GM19395 (cell line): Measurements from ENCODE around the gene TMEM203.
A peak's percentile ranks its signal among the peaks of the same experiment; 100 is the strongest.
"Not testable (repeated sequence)": the region's sequence is repeated elsewhere in the genome, so short reads cannot be mapped to it uniquely, and the experiment has no call there.

Experiments used
- ATAC-seq: cut with Tn5 transposase; IDR thresholded peaks from one replicate; pipeline ENCODE4 v1.9.1; 2021; ENCODE audit warnings: mild to moderate bottlenecking, moderate library complexity; ENCODE audit not compliant: unreplicated experiment

Gene TMEM203

GRCh38 chr9:137242269-137243203 is 37.1 kb upstream of the TMEM203 start:
- ATAC-seq, result no peak

DNA sequence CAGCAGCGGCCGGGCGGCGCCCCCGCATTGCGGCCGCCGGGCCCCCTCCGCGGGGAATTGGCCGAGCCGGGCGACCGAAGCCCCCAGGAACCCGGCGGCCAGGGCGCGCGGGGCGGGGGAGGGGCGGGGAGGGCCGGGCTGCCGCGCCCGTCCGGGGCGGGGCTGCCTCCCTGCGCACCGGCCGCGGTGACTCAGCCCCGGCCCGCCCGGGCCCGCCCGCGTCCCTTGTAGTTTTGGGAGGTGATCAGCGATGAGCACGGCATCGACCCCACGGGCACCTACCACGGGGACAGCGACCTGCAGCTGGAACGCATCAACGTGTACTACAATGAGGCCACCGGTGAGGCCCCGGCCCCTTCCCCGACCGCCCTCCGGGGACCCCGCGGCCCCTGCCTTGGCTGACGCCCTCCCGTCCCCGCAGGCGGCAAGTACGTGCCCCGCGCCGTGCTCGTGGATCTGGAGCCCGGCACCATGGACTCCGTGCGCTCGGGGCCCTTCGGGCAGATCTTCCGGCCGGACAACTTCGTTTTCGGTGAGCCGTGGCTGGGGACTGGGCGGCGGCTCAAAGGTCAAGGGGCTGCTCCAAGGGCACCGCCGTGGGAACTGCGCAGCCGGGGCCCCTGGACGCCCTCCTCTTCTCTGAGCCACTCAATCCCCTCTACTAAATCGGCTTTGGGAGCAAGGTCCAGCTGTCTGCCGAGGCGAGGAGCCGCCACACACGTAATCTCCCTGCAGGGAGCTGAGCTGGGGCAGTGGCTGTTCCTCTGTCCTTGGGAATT is 36.2 kb upstream of the TMEM203 start:
- ATAC-seq, result peak; percentile 7

GRCh38 chr9:137240841-137241489 is 35.5 kb upstream of the TMEM203 start, which contains the start of gene TUBB4B:
Gene TUBB4B, plus strand, starts transcription at chr9:137241287. Its CDS starts 74 bp downstream, at chr9:137241361.
- ATAC-seq, result peak; percentile 78

DNA sequence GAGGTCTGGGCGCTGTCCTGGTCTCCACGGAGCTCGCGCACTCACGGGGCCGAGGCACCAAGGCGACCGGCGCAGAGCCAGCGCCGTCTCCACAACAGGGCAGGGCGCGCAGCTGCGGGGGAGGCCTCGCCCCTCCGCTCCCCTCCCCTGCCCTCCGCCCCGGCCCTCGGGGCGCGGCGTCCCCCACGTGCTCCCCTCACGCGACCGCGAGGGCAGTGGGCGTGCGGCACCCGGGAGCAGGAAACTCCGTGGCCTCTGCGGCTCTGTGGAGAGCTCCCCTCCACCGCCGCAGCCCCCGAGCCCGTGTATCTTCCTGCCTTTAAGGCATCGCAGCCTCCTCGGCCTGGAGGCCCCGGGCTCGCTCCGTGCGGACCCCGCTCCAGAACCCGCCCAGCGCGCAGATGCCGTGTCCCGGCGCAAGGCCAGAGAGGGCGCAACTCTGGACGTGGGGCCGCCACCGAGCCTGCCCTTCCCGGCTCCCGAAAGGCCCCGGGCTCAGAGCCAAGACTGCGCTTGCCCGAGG is 34.9 kb upstream of the TMEM203 start:
- peak; percentile 31 for ATAC-seq

- not testable (repeated sequence) for ATAC-seq
These were observed 34.2 kb upstream of the TMEM203 start for GRCh38 chr9:137239541-137240200.

DNA sequence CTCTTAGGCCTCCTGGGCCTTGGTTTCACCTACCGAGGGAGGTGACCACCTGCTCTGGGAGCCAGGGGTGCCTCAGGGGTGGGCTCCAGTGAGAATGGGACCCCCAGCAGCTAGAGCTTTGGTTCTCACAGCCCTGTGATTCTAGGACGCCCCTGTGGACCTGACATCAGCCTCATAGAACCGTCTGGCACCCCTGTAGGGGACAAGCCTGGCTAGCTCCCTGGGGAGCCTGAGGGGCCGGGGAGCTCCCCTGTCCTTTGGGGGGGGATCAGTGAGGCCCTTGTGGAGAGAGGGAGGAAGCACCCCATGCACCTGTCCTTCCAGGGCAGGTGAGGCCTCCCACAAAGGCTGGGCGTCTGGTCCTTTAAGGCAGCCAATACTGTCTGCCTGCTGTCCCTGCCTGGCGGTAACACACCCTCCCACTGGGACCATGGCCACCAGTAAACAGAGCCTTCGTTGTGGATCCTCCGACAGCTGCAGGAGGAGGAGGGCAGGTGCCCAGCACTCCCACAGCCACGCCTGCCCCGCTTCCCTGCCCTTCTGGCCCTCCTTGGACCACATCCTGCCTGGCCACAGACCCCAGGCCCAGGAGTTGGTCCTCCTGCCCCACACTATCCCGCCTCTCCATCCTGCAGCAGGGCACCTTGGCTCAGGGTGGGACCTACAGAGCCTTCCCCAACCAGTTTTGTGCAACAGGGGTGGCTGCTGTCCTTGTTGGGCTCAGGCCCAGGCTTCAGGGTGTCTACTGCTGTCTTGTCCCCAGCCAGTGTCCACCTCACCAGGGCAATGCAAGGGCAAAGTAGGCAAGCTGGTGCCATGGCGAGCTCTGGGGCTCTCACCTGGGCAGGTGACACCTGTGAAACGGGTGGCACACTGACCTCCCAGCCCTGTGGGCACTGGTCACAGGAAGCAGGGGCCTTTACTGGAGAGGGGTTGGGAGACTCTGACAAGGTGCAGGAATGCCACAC is 32.6 kb upstream of the TMEM203 start:
- no peak for ATAC-seq

GRCh38 chr9:137236936-137237421 is 31.5 kb upstream of the TMEM203 start:
- ATAC-seq, result no peak

GRCh38 chr9:137236238-137236935 is 30.9 kb upstream of the TMEM203 start:
- no peak for ATAC-seq

DNA sequence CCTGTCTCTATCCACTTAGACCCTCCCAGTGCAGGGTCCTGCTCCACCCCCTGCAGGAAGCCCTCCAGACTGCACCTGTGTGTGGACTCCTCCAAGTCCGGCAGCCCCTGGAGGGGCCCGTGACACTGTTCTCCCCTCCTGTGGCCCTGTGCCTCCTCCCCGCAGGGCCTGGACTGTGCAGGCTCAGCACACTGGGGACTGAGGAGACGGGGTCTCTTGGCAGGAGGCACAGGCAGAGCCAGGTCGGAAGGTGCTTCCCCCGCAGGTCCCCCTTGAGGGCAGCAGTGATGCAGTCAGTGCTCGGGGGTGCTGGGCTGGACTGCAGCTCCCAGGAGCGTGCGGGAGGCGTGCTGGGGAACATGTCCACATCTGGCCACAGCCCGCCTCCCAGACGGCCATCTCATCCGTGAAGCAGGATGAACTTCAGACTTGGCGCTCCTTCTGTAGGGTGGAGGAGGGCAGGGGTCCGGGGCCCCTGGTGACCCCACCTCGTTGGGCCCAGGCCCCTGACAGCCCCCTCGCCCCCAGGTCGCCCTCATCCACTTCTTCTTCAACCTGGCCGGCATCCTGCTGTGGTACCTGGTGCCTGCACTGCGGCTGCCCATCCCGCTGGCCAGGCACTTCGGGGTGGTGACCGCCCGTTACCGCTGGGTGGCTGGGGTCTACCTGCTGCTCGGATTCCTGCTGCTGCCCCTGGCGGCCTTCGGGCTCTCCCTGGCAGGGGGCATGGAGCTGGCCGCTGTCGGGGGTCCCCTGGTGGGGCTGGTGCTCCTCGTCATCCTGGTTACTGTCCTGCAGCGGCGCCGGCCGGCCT is 30.2 kb upstream of the TMEM203 start:
- ATAC-seq, result no peak

- ATAC-seq, result no peak
These were observed 29.4 kb upstream of the TMEM203 start for GRCh38 chr9:137234758-137235423.

DNA sequence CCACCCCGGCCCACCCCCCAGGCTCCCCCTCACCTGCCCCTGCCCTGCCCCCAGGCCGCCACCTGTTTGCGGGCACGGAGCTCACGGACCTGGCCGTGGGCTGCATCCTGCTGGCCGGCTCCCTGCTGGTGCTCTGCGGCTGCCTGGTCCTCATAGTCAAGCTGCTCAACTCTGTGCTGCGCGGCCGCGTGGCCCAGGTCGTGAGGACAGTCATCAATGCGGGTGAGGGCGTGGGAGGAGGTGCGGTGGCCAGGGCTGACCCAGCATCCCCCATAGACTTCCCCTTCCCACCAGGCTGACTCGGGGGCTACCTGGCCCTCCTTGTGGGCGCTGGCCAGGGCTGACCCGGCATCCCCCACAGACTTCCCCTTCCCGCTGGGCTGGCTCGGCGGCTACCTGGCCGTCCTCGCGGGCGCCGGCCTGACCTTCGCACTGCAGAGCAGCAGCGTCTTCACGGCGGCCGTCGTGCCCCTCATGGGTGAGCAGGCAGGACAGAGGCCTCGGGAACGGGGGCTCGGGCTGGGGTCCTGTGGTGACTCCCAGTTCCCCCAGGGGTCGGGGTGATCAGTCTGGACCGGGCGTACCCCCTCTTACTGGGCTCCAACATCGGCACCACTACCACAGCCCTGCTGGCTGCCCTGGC is 28.7 kb upstream of the TMEM203 start:
- ATAC-seq, result no peak

- no peak for ATAC-seq
These were observed 27.9 kb upstream of the TMEM203 start for GRCh38 chr9:137233143-137233980.

DNA sequence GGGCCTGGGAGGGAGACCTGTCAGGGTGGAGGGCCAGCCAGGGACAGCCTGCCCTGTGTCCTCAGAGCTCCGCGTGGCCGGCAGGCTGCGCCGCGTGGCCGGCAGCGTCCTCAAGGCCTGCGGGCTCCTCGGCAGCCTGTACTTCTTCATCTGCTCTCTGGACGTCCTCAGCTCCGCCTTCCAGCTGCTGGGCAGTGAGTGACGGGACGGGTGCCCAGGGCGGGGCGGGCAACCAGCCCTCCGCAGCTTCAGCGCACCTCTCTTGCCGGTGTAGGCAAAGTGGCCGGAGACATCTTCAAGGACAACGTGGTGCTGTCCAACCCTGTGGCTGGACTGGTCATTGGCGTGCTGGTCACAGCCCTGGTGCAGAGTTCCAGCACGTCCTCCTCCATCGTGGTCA is 27.1 kb upstream of the TMEM203 start:
- ATAC-seq, result no peak

- ATAC-seq, result no peak
These were observed 26.7 kb upstream of the TMEM203 start for GRCh38 chr9:137232101-137232500.

DNA sequence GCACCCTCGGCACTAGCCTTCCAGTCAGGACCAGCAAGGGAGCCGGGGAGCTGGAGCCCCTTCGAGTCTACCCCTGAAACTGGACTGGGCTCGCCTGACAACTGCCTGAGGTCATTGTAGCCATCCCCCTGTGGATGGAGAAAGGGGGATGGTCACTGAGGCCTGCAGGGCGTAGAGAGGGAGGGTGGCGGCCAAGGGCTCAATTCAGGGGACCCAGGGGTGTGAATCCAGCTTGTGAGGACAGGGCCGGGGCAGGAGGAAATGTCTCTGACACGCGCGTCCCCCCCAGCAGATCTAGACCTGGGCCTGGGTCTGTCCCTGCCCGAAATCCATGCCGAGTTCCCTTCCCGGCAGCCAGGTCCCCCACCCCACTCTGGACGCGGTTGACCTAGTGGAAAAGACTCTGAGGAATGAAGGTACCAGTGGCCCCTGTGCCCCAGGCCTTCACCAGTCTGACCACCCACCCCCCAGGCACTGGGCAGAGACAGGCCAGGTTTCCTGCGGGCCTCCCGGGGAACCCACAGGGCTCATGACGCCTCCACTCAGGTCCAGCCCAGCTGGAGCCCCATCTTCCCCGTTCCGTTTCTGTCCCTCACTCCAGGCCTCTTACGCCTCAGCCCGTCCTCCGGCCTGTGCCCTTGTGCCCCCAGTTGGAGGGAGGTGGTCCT is 26.1 kb upstream of the TMEM203 start:
- no peak for ATAC-seq
